Measurements from ENCODE around the gene VEGFB.

Gene VEGFB

DNA sequence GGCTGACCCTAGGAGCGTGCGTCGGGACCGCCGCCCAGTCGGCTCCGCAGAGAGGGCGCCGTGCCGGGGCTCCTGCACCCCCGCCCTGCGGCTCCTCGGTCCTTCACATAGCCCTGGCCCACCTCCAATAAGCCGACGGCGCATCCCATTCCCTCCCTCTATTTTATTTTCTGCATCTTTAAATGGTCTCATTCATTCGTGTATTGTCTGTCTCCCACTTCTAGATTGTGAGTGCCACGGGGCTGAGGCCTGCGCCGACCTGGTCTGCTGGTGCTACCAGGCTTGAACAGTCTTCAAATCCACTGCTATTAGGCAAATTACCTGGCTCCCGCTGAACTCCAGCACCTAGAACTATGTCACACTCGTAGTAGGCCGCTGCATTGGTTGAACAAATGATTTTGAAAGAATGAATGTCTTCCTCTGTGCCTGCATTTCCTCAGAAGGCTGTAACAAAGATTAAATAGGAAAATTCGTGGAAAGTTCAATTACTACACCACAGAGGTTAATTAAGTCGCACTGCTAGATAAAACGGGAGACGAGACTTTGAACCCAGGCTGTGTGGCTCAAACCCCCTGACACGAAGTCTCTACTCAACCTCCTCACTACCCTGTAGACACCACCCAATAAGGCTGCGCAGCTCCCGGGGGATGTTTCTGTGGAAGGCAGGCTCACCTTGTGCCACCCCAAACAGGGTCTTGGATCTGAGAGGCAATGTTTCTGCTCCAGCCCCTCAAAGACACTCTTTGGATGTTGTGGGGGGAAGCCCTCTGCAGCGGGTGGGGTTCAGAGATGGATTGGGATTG is 13.5 kb downstream of the VEGFB start:
- DNase-seq: no peak

DNA sequence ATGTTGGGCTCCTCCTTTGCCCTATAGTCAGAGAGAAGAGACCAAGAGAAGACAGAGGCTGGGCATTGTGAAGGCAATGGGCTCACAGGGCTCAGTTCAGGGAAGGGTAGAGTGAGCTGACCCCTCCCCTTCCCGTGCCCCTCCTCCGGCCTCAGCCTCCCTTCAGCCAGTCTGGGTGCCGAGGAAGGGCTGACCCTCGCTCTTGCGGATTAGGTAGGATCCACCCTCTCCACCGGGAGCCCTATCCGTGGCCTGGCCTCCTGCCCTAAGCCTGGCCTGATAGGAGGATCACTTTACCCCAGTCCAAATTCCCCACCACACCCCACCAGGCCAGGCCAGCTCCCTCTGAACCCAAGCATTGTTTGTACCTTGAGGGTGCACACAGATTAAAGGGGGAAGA is 14.2 kb downstream of the VEGFB start:
- no peak for DNase-seq

DNA sequence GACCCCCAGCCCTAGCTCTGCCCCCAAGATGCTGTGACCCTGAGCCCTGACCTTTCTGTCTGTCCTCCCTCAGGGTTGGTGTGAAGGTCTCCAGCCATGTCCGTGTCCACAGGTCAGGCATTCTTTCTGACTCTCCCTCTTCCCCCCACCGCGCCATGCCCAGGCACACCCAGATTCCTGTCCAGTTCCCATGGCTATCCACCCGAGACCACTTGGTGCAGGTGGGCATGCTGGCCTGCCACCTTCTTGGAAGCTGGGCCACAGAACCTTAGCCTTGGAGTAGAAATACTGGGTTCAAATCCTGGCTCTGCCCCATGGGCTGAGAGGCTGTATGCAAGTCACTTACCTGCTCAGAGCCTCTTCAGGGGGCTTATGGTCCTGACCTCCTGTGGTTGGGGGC is 14.7 kb downstream of the VEGFB start:
- no peak for DNase-seq

DNA sequence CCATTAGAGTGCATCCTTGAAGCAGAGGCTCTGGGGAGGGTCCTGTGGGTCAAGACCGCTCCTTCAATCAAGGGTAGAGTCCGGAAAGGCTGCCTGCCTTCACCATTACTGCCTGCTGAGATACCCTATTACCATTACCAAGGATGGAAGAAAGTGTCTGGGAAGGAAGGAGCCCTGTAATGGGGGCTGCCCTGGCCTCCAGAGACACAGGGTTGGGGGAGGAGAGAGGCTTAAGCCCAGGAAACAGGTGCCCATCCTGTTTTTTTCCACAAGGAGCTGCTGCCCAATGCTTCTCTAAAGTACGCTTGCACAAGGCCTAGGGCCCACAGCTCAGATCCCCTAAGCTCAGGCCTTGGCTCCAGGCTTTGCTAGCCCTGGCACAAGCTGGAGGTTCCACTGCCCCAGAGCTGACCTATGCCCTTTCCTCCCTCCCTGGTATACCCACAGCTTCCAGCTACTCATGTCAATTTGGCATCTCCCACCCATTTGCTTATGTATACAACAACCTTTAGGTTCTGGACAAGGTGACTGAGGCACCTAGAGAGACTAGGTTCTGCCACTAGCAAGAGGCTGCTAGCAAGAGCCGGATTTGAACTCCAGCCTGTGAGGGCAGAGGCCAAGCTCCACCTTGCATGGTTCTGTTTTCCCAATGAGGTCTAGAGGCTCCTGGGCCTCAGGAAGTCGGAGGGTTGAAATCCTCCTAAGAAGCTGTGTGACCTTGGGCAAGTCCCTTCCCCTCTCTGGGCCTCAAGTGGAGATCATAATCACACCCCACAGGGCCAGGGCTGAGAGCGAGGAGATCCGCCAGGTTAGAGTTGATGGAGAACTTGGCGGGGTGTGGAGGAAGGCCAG is 15.4 kb downstream of the VEGFB start:
- no peak for DNase-seq

DNA sequence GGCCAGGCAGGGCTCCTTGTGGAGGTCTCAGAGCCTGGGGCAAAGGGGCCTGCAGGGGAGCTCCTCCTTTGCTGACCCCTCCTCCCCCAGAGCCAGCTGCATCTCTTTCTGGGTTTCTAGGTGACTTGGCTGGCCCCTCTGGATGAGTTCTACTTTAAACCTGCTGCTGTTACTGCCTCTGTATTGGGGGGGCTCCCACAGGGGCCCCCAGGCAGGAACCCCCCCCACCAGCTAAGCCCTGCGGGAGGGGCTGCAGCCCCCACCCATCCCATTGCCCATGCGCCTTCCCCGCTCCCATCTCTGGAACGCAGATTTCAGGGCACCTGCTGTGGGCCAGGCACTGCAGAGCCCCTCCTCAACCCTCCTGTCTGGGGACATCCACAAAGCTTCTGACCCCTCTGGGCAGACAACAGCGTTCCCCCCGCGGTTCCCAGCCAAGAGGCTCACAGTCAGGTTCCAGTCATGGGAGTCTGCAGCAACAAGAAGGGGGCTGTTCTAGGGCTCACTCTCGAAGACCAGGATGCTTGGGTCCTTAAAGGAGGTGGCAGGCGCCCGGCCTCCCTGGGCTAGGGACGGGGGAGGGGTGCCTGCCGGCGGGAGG is 16.1 kb downstream of the VEGFB start:
- no peak for DNase-seq

DNA sequence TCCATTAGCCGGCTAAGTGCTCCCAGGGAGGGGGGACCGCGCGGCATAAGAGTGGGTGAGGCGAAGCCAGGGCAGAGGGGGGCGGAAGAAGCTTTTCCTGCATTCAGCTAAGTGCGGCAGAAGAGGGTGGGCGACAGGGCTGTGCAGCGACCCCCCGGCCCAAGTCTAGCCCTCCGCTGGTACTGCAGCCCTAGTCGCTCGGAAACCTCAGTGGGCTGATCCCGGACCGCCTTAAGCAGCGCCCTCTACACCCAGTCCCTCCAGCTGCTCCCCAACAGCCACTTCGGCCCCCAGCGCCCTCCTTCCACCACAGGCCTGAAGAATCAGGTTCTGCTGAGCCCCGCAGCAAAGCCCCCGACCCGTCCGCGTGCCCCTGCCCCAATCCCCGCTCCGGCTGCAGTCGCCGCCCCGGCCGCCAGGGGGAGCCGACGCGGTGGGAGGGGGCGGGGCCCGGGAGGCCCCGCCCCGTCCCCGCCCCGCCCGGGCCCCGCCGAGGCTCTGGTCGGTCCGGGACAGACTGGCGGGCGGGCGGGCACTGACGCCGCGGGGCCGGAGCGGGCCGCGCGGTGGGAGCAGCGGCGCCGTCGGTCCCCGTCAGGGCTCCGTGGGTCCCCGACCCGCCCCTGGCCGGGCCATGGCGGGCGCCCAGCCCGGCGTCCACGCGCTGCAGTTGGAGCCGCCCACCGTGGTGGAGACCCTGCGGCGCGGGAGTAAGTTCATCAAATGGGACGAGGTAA is 16.8 kb downstream of the VEGFB start, which contains the start of gene PLCB3:
Gene PLCB3 (plus strand): TSS at position 515 of the 737 bp plus-strand sequence. CDS start 120 bp downstream, at position 635.
- peak; percentile 29 for DNase-seq

DNA sequence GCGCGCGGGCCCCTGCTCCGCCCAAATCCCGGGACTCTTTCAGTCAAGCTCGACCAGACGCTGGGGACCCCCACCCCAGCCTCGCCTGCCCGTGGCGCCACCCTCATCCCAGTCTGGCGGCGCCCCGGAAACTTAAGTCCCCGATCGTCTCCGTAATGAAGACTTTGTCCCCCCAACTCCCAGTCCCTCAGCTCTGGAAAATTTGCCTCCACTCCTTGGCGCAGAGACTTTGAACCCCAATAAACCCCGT is 17.3 kb downstream of the VEGFB start:
- no peak for DNase-seq

DNA sequence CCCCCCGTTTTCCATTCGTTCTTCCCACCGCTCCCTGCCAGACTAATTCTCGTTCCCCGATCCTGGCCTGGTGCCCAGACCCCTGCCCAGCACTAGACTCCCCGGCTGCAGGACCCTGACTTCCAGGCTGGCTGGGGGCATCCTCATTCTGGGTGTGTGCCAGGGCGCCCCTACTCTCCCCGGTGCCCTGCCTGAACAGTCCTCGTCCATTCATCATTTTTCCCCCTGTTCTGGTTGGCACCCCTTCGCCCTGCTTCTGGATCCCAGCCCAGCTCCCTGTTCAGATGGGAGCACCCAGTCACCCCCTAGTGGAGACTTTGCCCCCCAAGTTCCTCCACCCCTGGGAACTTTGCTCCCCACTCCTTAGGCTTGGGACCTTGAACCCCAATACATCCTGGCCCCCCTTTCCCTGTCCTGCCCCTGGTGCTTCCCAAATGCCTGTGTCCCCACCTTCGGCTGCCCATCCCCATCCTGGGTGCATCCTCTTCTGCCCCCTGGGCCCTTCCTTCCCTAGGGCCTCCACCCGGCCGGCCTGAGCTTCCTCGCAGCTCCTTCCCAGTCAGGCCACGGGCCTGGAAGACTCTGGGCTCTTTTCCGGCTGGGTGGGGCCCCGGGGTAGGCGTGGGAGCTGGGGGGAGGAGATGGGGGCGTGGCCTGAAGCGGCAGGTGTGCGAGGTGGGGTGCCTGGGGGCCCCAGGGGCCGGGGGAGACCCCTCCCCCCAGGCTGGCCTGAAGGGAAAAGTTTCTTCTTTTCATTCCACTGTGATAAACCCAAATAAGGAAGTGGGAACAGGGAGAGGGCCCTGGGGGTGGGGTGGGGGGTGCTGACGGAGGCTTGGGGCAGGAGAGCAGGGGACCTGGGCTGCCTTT is 17.9 kb downstream of the VEGFB start:
- DNase-seq: peak; percentile 43

DNA sequence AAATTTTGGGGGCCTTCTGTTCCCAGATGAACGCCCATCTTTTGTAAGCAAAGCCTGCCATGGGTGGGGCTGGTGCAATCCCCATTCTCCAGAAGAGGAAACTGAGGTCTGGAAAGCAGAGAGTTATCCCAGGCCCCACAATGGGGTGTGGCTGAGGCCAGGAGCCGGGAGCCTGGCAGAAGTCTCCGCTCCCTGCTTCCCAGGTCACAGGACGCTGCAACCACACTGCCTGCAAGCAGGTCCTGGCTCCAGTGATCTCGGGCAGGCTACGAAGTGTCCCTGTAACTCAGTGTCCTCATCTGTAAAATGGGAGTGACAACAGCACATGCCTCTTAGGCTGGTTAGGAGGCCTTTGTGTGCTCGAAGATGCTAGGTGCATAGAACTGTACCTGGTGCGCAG is 18.7 kb downstream of the VEGFB start:
- DNase-seq: no peak

DNA sequence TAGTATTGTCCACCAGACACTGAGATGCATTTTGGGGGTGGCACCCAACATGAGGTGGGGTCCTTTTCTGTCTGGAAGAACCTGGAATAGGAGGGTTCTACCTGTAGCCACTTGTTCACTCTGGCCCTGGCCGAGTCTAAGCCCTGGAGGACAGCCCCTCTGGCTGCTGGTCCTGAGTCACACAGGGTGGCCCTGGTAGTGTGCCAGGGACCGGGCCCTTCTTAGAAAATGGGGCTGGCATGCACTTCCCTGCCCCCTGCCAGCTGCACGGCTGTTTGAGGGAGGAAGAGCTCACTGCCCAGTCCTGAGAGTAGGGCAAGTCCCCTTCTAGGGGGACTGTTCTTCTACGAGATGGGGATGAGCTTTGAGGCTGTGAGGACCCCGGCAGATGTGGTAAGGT is 19.1 kb downstream of the VEGFB start:
- no peak for DNase-seq

DNA sequence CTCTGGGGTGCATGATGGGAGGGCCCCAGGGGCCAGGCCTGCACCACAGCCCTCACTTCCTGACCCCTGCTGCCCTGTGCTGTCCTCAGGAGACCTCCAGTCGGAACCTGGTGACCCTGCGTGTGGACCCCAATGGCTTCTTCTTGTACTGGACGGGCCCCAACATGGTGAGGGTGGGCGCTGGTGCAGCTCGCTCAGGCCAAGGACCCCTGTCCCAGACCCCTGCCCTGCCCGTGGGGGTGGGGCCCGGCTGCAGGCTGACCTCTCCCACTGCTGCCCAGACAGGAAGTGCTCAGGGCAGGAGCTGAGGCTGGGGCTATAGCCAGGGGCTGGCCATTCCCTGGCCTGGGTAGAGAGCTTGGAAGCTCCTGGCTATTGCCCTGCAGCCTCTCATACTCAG is 19.9 kb downstream of the VEGFB start:
- no peak for DNase-seq

DNA sequence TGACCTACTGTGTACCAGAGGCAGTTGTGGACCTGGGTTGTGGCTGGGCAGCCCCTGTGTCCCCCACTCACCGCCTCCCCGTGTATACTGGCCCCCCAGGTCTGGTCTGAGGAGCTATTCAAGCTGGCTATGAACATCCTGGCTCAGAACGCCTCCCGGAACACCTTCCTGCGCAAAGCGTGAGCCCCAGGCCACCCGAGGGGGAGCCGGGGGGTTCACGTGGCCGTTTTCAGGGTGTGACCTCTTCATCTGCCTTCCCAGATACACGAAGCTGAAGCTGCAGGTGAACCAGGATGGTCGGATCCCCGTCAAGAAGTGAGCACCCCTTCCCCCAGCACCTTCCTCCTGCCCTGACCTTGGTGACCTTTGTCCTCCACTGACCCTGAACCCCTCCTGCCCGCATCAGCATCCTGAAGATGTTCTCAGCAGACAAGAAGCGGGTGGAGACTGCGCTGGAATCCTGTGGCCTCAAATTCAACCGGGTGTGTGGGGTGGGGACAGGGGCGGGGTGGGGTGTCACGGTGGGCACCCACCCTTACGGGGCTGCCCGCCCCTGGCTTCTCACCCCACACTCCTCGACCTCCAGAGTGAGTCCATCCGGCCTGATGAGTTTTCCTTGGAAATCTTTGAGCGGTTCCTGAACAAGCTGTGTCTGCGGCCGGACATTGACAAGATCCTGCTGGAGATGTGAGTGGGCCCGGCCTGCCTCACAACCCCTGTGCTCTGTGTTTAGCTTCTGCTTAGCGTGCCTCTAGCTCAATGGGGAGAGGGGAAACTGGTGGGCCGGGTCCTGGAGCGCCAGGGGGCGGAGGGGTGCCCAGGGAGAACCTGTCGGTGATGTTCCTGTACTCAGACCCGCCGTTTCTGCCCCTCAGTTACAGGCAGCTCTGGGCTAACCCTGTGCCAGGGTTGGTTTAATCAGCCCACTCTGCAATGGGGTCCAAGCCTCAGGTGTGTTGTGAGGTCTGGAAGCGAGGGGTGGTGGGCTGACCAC is 21.0 kb downstream of the VEGFB start:
- DNase-seq: no peak

DNA sequence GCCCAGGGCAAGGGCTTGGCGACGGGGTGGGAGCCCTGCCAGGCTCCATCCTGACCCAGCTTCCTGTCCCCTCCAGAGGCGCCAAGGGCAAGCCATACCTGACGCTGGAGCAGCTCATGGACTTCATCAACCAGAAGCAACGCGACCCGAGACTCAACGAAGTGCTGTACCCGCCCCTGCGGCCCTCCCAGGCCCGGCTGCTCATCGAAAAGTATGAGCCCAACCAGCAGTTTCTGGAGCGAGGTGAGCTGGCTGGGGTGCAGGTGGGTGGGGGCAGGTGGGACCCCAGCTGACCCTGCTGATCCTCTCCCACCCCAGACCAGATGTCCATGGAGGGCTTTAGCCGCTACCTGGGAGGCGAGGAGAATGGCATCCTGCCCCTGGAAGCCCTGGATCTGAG is 21.9 kb downstream of the VEGFB start:
- DNase-seq: no peak

DNA sequence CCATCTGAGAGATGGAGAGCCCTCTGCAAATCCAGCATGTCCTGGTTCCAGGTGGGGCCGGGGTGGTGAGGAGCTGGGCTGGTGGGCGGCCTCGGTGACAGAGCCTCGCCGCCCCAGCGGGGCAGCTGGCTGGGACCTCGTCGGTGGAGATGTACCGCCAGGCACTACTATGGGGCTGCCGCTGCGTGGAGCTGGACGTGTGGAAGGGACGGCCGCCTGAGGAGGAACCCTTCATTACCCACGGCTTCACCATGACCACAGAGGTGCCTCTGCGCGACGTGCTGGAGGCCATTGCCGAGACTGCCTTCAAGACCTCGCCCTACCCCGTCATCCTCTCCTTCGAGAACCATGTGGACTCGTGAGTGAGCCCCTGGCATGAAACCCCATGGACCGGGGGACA is 24.0 kb downstream of the VEGFB start:
- DNase-seq: no peak

DNA sequence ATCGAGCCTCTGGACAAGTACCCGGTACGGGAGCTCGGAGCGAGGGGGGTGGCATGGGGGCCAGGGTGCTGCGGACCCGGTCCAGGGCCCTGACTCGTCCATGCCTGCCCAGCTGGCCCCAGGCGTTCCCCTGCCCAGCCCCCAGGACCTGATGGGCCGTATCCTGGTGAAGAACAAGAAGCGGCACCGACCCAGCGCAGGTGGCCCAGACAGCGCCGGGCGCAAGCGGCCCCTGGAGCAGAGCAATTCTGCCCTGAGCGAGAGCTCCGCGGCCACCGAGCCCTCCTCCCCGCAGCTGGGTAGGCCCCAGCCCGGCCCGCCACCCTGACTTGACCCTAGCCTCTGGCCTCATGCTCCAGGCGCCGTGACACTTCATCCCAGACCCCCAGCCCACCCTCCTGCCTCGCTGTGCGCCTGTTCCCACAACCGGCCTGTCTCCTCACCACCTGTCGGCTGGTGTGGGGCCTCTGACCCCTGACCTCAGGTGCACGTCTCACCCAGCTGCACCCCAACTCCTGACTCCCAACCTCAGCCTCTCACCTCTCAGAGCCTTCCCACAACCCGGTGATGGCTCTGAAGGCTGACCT is 24.7 kb downstream of the VEGFB start:
- no peak for DNase-seq

DNA sequence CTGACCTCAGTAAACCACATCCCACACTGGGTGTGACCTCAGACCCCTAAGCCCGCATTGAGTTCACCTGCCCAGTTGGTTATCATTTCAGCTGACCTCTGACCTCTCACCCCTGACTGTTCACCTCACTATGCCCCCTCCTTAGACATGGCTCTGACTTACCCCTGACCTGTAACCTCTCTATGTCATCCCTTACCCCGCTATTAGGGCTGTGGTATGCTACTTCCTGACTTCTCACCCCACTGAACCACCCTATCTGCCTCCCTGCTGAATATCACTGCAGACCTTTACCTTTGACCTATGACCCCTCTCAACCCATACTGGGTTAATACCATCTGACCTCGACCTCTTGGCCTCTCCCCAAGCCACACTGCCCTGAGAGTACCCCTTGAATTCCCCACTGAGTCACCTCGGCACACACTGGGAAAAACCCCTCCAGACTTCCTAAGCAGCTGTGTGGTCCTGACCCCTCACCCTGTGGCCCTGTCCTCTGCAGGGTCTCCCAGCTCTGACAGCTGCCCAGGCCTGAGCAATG is 25.2 kb downstream of the VEGFB start:
- DNase-seq: no peak

DNA sequence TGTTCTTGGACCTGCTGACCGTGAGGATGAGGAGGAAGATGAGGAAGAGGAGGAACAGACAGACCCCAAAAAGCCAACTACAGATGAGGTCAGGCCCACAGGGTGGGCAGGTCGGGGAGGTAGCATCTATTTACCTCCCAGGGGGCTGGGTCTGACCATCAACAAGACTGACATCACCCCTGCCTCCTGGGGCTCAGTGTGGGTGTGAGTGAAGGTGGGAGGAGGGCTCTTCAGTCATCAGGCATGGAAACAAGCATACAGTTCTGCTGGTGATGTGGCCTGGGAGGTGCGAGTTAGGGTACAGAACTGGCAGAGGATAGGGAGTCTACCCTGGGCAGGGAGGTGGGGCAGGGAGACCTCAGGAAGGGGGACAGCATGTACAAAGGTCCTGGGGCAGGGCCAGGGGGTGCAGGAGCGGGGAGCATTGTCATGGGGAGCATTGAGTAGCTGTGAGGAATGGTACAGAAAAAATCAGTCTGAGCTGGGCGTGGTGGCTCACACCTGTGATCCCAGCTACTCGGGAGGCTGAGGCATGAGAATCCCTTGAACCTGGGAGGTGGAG is 25.8 kb downstream of the VEGFB start:
- no peak for DNase-seq

DNA sequence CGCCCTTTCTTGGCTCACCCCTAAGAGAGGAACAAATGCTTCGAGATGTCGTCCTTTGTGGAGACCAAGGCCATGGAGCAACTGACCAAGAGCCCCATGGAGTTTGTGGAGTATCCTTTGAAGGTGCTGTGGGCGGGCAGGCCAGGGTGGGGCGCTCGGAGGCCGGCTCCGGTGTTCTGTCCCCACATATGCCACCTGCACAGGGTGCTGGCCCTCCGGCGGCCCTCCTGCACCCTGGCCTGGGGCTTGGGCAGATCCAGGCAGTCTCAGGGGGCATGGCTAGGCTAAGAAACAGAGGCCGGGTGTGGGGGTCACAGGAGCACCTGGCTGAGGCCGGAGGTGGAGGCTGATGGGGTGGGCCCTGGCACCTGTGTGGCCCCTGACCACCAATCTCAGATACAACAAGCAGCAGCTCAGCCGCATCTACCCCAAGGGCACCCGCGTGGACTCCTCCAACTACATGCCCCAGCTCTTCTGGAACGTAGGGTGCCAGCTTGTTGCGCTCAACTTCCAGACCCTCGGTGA is 27.2 kb downstream of the VEGFB start:
- no peak for DNase-seq

DNA sequence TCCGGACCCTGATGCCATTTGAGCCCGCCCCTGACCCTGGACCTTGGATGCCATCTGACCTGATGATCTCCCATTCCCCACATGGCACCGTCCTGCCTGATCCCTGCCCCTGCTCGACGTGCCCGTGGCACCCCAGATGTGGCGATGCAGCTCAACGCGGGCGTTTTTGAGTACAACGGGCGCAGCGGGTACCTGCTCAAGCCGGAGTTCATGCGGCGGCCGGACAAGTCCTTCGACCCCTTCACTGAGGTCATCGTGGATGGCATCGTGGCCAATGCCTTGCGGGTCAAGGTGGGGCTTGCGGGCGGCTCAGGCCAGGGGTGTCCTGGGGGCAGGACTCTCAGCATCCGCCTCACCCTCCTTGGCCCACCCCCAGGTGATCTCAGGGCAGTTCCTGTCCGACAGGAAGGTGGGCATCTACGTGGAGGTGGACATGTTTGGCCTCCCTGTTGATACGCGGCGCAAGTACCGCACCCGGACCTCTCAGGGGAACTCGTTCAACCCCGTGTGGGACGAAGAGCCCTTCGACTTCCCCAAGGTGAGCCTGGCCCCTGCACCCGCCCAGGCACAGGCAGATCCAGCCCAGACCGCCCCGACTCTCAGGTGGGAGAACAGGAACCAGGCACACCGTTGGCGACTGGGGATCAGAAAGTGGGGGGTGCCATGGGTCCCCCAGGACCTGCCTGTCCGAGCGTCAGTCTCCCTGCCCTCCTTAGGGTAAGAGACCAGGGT is 28.1 kb downstream of the VEGFB start:
- DNase-seq: no peak
